Liver (tissue), 3 donors: ENCODE results near the gene FAM204A.

Experiments
- GABPA ChIP-seq, 2 donors: IDR thresholded peaks in 1 of 2; conservative IDR thresholded peaks in 1 of 2; 2 replicates each; pipeline ENCODE4 v1.6.1; 2016; ENCODE audit warnings: antibody characterized with exemption in 2 of 2, mild to moderate bottlenecking in 1 of 2, moderate library complexity in 1 of 2
- TF ChIP-seq, protein P1 (sequence below): fragments of 150-350 bp; IDR thresholded peaks from 2 replicates; pipeline ENCODE4 v1.5.1; 2017; ENCODE audit warnings: improper control_type of control experiment, low read depth, low read length; ENCODE audit not compliant: missing input control
- TF ChIP-seq, protein P2 (sequence below): IDR thresholded peaks from 2 replicates; pipeline ENCODE4 v1.6.1; 2016; ENCODE audit warnings: antibody characterized with exemption
- TF ChIP-seq, protein P3 (sequence below): IDR thresholded peaks from 2 replicates; pipeline ENCODE4 v1.6.1; 2016; ENCODE audit warnings: antibody characterized with exemption, mild to moderate bottlenecking
- TF ChIP-seq, protein P4 (sequence below): IDR thresholded peaks from 2 replicates; pipeline ENCODE4 v1.6.1; 2016; ENCODE audit warnings: antibody characterized with exemption
- donor health status: healthy.
- donor health status: healthy.

DNA sequence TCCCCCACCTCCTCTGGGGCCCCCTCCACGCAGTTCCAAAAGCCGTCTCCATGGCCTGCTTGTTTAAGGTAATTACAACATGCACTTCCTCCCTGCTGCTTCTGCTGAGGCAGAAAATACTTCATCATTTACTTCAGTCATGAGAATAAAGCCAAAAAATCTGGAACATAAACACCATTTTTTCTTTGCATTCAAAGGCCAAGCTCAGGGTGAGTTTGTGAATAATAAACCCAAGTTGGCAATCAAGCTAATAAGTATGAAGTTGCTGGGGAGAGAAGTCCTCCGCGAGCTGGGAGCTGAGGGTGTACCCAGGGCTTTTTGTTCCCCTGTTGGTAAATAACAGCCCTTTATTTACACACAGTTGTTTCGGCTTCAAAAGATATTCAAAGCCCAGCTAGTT lies 70.5 kb downstream of the FAM204A start:
- TF ChIP-seq, protein P1, sequence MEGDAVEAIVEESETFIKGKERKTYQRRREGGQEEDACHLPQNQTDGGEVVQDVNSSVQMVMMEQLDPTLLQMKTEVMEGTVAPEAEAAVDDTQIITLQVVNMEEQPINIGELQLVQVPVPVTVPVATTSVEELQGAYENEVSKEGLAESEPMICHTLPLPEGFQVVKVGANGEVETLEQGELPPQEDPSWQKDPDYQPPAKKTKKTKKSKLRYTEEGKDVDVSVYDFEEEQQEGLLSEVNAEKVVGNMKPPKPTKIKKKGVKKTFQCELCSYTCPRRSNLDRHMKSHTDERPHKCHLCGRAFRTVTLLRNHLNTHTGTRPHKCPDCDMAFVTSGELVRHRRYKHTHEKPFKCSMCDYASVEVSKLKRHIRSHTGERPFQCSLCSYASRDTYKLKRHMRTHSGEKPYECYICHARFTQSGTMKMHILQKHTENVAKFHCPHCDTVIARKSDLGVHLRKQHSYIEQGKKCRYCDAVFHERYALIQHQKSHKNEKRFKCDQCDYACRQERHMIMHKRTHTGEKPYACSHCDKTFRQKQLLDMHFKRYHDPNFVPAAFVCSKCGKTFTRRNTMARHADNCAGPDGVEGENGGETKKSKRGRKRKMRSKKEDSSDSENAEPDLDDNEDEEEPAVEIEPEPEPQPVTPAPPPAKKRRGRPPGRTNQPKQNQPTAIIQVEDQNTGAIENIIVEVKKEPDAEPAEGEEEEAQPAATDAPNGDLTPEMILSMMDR, result no peak
- no peak for TF ChIP-seq GABPA (IDR thresholded peaks at IDR 0.05 in 1 of 2, conservative IDR thresholded peaks at IDR 0.05 in 1 of 2)
- TF ChIP-seq, protein P2, sequence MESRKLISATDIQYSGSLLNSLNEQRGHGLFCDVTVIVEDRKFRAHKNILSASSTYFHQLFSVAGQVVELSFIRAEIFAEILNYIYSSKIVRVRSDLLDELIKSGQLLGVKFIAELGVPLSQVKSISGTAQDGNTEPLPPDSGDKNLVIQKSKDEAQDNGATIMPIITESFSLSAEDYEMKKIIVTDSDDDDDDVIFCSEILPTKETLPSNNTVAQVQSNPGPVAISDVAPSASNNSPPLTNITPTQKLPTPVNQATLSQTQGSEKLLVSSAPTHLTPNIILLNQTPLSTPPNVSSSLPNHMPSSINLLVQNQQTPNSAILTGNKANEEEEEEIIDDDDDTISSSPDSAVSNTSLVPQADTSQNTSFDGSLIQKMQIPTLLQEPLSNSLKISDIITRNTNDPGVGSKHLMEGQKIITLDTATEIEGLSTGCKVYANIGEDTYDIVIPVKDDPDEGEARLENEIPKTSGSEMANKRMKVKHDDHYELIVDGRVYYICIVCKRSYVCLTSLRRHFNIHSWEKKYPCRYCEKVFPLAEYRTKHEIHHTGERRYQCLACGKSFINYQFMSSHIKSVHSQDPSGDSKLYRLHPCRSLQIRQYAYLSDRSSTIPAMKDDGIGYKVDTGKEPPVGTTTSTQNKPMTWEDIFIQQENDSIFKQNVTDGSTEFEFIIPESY, result no peak
- TF ChIP-seq, protein P3, sequence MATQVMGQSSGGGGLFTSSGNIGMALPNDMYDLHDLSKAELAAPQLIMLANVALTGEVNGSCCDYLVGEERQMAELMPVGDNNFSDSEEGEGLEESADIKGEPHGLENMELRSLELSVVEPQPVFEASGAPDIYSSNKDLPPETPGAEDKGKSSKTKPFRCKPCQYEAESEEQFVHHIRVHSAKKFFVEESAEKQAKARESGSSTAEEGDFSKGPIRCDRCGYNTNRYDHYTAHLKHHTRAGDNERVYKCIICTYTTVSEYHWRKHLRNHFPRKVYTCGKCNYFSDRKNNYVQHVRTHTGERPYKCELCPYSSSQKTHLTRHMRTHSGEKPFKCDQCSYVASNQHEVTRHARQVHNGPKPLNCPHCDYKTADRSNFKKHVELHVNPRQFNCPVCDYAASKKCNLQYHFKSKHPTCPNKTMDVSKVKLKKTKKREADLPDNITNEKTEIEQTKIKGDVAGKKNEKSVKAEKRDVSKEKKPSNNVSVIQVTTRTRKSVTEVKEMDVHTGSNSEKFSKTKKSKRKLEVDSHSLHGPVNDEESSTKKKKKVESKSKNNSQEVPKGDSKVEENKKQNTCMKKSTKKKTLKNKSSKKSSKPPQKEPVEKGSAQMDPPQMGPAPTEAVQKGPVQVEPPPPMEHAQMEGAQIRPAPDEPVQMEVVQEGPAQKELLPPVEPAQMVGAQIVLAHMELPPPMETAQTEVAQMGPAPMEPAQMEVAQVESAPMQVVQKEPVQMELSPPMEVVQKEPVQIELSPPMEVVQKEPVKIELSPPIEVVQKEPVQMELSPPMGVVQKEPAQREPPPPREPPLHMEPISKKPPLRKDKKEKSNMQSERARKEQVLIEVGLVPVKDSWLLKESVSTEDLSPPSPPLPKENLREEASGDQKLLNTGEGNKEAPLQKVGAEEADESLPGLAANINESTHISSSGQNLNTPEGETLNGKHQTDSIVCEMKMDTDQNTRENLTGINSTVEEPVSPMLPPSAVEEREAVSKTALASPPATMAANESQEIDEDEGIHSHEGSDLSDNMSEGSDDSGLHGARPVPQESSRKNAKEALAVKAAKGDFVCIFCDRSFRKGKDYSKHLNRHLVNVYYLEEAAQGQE, result no peak
- TF ChIP-seq, protein P4, sequence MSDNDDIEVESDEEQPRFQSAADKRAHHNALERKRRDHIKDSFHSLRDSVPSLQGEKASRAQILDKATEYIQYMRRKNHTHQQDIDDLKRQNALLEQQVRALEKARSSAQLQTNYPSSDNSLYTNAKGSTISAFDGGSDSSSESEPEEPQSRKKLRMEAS, result no peak
